Tibial nerve (tissue), 4 donors: ENCODE data around the gene SEPHS1.

Experiments
- EP300 ChIP-seq, 2 donors: sonication (generic); formaldehyde crosslinking; IDR thresholded peaks; one replicate each; pipeline ENCODE4 v1.6.1; 2017; ENCODE audit warnings: antibody characterized with exemption in 2 of 2, mild to moderate bottlenecking in 1 of 2
- POLR2A ChIP-seq, 2 donors: fragments of 450-650 bp; IDR thresholded peaks; one replicate each; pipeline ENCODE4 v1.6.1; 2017; ENCODE audit warnings: antibody characterized with exemption in 2 of 2, mild to moderate bottlenecking in 2 of 2, moderate library complexity in 2 of 2
- TF ChIP-seq, protein P1 (sequence below), 5 experiments: fragments of 200-600 bp in 3 of 5; fragments of 450-650 bp in 2 of 5; sonication (generic) in 3 of 5; IDR thresholded peaks; one replicate each; pipeline ENCODE4 v1.5.1; 2016 to 2019; ENCODE audit warnings: antibody characterized with exemption in 5 of 5, mild to moderate bottlenecking in 3 of 5, moderate library complexity in 2 of 5

DNA sequence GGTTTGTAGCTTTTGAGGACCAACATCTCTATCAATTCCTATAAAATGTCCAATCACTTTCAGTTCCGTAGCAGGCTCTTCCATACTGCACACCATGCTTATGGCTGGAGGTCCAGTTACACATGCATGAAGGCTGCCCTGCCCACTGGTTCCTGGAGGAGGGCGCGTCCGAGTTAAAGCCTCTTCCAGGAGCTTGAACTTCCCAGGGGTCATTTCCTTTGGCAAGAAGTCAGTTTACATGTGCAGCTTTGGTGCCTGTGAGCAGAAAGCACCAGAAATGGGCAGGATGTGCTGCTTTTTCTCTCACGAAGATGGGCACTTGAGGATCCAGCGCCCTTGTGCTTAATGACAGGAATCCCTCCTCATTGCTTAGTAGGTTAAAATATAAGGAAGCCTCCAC is 30.6 kb downstream of the SEPHS1 start:
- TF ChIP-seq, protein P1, sequence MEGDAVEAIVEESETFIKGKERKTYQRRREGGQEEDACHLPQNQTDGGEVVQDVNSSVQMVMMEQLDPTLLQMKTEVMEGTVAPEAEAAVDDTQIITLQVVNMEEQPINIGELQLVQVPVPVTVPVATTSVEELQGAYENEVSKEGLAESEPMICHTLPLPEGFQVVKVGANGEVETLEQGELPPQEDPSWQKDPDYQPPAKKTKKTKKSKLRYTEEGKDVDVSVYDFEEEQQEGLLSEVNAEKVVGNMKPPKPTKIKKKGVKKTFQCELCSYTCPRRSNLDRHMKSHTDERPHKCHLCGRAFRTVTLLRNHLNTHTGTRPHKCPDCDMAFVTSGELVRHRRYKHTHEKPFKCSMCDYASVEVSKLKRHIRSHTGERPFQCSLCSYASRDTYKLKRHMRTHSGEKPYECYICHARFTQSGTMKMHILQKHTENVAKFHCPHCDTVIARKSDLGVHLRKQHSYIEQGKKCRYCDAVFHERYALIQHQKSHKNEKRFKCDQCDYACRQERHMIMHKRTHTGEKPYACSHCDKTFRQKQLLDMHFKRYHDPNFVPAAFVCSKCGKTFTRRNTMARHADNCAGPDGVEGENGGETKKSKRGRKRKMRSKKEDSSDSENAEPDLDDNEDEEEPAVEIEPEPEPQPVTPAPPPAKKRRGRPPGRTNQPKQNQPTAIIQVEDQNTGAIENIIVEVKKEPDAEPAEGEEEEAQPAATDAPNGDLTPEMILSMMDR (IDR thresholded peaks at IDR 0.05) = no peak
- no peak for TF ChIP-seq EP300 (IDR thresholded peaks at IDR 0.05)
- no peak for TF ChIP-seq POLR2A (IDR thresholded peaks at IDR 0.05)
